GM21360 (cell line): Measurements from ENCODE around the gene CYP19A1.
"Not testable (repeated sequence)": the region's sequence is repeated elsewhere in the genome, so short reads cannot be mapped to it uniquely, and the experiment has no call there.

Experiments
- ATAC-seq: cut with Tn5 transposase; IDR thresholded peaks from one replicate; pipeline ENCODE4 v1.9.1; 2021; ENCODE audit warnings: mild to moderate bottlenecking, moderate library complexity; ENCODE audit not compliant: unreplicated experiment

CYP19A1 gene

GRCh38 chr15:51265037-51265555, 73.3 kb downstream of the CYP19A1 start:
- no peak for ATAC-seq

- ATAC-seq, result no peak
Measured at GRCh38 chr15:51263726-51264125, 74.7 kb downstream of the CYP19A1 start.

- ATAC-seq, result no peak
Measured at GRCh38 chr15:51263116-51263515, 75.3 kb downstream of the CYP19A1 start.

GRCh38 chr15:51262463-51262862, 75.9 kb downstream of the CYP19A1 start:
- ATAC-seq, result no peak

GRCh38 chr15:51261113-51261512, 77.3 kb downstream of the CYP19A1 start:
- ATAC-seq, result not testable (repeated sequence)

- ATAC-seq, result no peak
Measured at GRCh38 chr15:51260202-51260601, 78.2 kb downstream of the CYP19A1 start.

- no peak for ATAC-seq
Measured at GRCh38 chr15:51255533-51255932, 82.9 kb downstream of the CYP19A1 start.

GRCh38 chr15:51253366-51253765, 85.0 kb downstream of the CYP19A1 start:
- ATAC-seq, result no peak

GRCh38 chr15:51252671-51253070, 85.7 kb downstream of the CYP19A1 start:
- ATAC-seq, result no peak

GRCh38 chr15:51251556-51251955, 86.8 kb downstream of the CYP19A1 start:
- no peak for ATAC-seq

- no peak for ATAC-seq
Measured at GRCh38 chr15:51250217-51251011, 88.0 kb downstream of the CYP19A1 start.

- ATAC-seq, result no peak
Measured at GRCh38 chr15:51245628-51246027, 92.8 kb downstream of the CYP19A1 start.

GRCh38 chr15:51244423-51244869, 94.0 kb downstream of the CYP19A1 start:
- no peak for ATAC-seq

GRCh38 chr15:51243774-51244173, 94.6 kb downstream of the CYP19A1 start:
- ATAC-seq, result no peak

GRCh38 chr15:51240066-51240465, 98.3 kb downstream of the CYP19A1 start:
- no peak for ATAC-seq

- ATAC-seq, result no peak
Measured at GRCh38 chr15:51237816-51238215, 100.6 kb downstream of the CYP19A1 start.

- no peak for ATAC-seq
Measured at GRCh38 chr15:51234176-51234927, 104.0 kb downstream of the CYP19A1 start.

- ATAC-seq, result no peak
Measured at GRCh38 chr15:51232581-51232980, 105.8 kb downstream of the CYP19A1 start.

GRCh38 chr15:51229907-51230330, 108.5 kb downstream of the CYP19A1 start:
- no peak for ATAC-seq

GRCh38 chr15:51227940-51228732, 110.3 kb downstream of the CYP19A1 start:
- ATAC-seq, result peak; percentile 78
